Measurements from ENCODE around the gene LARP7.
"Not testable (repeated sequence)": the region's sequence is repeated elsewhere in the genome, so short reads cannot be mapped to it uniquely, and the experiment has no call there.

LARP7 gene

GRCh38 chr4:112636688-112637551, at the start of gene LARP7, which contains the start of gene ZGRF1:
Gene LARP7 (plus strand): TSS chr4:112637143. CDS start chr4:112644670, 7,527 bp downstream.
Gene ZGRF1 (minus strand): TSS chr4:112636909. CDS start chr4:112633176, 3,733 bp downstream.
- peak; percentile 89 to 98 for DNase-seq (ENCODE audit: extremely low read depth in 1 of 2, low read depth in 1 of 2)

DNA sequence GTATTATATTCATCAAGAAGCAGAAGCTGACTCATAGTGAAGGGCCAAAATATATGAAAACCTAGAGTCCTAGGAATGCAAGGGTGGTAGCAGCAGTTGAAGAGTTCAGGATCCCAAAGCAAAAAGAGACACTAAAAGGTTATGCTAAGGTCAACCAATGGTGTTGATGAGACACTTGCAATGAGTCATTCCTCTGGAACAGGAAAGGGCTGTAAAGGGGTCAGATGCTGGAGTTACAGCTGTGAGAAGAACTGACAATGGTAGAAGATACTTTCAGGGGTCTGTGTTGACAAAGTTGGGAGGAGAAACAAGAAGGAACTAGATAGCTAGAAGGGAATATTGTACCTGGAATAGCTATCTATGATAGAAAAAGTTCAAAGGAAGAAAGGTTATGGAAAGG, 47.7 kb upstream of the LARP7 start:
- DNase-seq (ENCODE audit: extremely low read depth in 1 of 2, low read depth in 1 of 2), result no peak

DNA sequence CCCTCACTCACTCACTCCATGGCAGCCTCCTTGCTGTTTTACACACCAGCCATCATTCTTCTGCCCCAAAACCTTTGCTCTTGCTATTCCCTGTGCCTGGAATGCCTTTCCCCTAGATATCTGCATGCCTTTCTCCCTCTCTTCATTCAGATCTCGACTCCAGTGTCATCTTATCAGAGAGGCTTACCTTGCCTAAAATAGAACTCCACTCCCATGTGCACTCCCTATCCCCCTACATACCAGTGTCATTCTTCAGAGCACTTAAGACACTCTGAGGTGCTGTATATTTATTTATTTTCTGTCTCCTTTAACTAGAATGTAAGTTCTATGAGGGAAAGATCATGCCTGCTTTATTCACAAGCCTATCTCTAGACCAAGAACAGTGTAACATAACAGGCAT, 45.4 kb upstream of the LARP7 start:
- no peak for DNase-seq (ENCODE audit: extremely low read depth in 1 of 2, low read depth in 1 of 2)

- no peak for DNase-seq (ENCODE audit: extremely low read depth in 1 of 2, low read depth in 1 of 2)
These were observed 44.2 kb upstream of the LARP7 start for GRCh38 chr4:112592717-112593116.

GRCh38 chr4:112593438-112594133, 43.4 kb upstream of the LARP7 start:
- DNase-seq (ENCODE audit: extremely low read depth in 1 of 2, low read depth in 1 of 2), result no peak

- no peak for DNase-seq (ENCODE audit: extremely low read depth in 1 of 2, low read depth in 1 of 2)
These were observed 42.0 kb upstream of the LARP7 start for GRCh38 chr4:112594993-112595392.

DNA sequence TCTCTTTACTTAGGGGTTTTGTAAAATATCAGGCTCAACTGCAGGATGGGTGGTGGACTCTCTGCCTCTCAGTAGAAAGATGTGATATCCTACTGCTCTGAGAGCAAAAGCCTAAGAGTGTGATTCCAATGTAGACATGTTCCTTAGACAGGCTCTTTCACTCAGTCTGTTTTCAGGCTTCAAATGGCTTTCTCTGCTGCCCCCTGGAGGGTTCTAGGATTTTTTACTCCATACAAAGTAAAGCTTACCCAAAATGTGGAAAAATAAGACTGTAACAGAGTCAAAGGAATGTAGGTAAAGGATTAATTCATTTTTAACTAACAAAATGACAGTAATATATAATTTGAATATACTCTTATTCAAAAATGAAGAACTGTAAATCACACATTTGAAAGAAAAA, 32.4 kb upstream of the LARP7 start:
- no peak for DNase-seq (ENCODE audit: extremely low read depth in 1 of 2, low read depth in 1 of 2)

DNA sequence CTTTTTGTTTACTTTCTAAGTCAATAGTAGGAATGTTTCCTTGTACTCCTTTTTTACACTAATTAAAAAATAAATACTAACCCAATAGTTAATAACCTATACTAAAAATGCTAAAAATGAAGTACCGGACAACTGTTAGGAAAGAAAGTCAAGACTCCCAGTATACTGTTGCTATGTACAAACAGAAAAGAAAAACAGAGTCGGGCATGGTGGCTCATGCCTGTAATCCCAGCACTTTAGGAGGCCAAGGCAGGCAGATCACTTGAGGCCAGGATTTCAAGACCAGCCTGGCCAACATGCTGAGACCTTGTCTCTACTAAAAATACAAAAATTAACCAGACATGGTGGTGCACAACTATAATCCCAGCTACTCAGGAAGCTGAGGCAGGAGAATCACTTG, 24.1 kb upstream of the LARP7 start:
- not testable (repeated sequence) for DNase-seq (ENCODE audit: extremely low read depth in 1 of 2, low read depth in 1 of 2)

- no peak for DNase-seq (ENCODE audit: extremely low read depth in 1 of 2, low read depth in 1 of 2)
These were observed 20.0 kb upstream of the LARP7 start for GRCh38 chr4:112616984-112617383.

GRCh38 chr4:112626228-112626627, 10.7 kb upstream of the LARP7 start:
- no peak for DNase-seq (ENCODE audit: extremely low read depth in 1 of 2, low read depth in 1 of 2)

GRCh38 chr4:112633477-112634235, 3.3 kb upstream of the LARP7 start:
- no peak for DNase-seq (ENCODE audit: extremely low read depth in 1 of 2, low read depth in 1 of 2)

DNA sequence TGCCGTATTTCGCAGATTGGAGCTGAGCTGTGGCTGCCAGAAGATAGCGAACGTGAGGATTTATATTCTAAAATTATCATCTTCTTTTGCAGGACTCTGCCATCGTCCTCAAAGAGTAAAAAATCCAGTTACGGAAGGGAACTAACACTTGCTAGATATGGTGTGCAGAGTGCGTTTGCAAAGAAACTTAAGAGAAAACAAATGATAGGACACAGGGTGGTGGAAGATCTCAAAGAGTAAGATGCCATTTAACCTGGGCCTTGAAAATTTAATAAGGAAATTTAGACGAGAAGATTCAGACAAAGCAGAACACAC, 566 bp downstream of the LARP7 start:
- no peak for DNase-seq (ENCODE audit: extremely low read depth in 1 of 2, low read depth in 1 of 2)

DNA sequence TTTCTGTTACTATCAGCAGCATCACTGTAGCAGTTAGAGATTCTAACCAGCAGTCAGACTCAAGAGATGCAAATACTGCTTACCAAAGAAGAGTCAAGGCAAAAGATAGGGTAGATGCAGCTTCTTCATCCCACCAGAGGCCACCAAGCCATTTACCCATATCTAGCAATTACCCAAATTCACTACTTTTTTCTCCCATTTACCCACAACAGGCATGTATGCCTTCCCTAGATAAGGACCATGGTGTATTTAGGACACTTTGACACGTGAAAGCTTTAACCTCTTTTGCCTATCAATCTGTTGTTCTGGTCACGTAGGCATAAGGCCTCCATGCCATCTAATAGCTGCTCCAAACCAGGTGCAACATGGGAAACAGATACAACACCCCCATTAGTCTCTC, 5.6 kb downstream of the LARP7 start:
- no peak for DNase-seq (ENCODE audit: extremely low read depth in 1 of 2, low read depth in 1 of 2)

DNA sequence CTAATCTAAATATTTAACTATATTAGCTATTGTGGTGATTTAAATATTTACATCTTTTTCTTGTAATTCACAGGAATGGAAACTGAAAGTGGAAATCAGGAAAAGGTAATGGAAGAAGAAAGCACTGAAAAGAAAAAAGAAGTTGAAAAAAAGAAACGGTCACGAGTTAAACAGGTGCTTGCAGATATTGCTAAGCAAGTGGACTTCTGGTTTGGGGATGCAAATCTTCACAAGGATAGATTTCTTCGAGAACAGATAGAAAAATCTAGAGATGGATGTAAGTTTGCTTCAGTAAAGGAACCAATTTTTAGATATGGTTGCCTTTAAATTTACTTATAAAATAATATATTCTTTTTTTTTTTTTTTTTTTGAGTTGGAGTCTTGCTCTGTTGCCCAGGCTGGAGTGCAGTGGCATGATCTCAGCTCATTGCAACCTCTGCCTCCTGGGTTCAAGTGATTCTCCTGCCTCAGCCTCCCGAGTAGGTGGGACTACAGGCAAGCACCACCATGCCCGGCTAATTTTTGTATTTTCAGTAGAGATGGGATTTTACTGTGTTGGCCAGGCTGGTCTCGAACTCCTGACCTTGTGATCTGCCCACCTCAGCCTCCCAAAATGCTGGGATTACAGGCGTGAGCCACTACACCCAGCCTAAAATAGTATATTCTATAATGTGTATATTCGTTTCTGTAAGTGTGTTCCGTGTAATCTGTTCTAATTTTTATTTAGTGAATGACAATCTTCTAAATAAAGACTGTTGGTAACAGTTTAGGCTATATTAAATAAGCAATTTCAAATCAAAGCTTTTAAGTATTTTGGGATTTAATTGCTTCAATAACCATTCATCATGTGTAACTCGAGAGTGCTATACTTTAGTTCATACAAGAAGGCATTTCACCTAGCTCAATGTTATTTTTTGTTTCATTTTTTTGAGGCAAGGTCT, 7.9 kb downstream of the LARP7 start:
- DNase-seq (ENCODE audit: extremely low read depth in 1 of 2, low read depth in 1 of 2), result not testable (repeated sequence)

GRCh38 chr4:112645541-112646329, 8.8 kb downstream of the LARP7 start:
- DNase-seq (ENCODE audit: extremely low read depth in 1 of 2, low read depth in 1 of 2), result no peak

DNA sequence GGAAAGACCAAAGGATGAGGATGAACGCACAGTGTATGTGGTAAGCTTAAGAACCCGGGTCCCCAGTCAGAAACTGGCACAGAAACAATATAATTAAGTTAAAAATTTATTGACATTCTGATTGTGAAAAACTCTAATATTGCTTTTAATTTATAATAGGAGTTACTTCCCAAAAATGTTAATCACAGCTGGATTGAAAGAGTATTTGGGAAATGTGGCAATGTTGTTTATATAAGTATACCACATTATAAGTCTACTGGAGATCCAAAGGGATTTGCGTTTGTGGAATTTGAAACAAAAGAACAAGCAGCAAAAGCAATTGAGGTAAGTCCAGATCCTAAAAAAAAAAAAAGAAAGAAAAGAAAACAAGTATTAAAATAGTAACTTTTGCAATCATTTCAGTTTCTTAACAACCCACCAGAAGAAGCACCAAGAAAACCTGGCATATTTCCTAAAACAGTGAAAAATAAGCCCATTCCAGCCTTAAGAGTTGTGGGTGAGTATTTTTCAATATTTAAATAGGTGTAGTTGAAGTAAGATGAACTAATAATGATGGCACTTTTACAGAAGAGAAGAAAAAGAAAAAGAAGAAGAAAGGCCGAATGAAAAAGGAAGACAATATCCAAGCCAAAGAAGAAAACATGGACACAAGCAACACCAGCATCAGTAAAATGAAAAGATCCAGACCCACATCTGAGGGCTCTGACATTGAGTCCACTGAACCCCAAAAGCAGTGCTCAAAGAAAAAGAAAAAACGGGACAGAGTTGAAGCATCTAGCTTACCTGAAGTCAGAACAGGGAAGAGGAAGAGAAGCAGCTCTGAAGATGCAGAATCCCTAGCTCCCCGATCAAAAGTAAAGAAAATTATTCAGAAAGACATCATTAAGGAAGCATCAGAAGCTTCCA, 9.9 kb downstream of the LARP7 start:
- no peak for DNase-seq (ENCODE audit: extremely low read depth in 1 of 2, low read depth in 1 of 2)

- DNase-seq (ENCODE audit: extremely low read depth in 1 of 2, low read depth in 1 of 2), result no peak
These were observed 10.8 kb downstream of the LARP7 start for GRCh38 chr4:112647785-112648184.

DNA sequence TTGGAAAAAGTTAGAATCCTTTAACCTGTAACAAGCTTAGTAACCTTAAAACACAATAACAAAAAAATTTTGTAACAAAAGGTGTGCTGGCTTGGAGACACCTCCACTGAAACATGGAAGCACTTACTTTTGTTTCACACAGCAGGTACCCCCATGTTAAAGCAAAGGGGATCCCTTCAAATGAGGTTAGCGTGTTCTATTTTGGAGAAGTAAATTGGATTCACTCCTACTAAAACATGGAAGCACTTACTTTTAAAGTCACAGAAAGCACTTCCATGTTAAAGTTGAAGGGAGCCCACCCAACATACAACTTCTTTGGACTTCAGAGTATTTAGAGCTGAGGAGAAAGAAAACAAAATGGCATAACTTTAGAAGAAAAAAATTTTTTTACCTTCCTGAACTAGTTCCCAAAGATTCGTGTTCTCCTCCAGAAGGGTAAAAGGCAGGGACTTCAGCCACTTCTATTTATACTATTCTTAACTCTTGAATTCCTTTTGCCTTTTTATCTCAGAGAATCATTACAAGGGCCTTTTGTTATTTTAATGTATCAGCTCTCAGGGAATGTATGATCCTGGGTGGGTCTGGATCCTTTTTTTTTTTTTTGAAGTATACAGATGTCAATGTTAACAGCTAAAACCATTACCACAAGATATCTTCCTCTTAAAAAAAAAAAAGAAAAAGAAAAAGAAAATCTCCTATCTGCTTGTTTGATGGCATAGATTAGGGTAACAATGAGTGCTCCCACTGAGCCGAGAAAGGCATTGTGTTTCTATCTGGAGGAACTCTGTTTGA, 11.5 kb downstream of the LARP7 start:
- DNase-seq (ENCODE audit: extremely low read depth in 1 of 2, low read depth in 1 of 2), result no peak

Measured in stimulated activated CD8-positive, alpha-beta memory T cell treated with anti-CD3 and anti-CD28 coated beads, Interleukin-7, amount 100 ng/mL, for 48 hours (primary cell).